ENCODE results near the gene ABCB4.

- no peak for TF ChIP-seq CTCF (optimal IDR thresholded peaks at IDR 0.05 in 1 of 3, IDR thresholded peaks at IDR 0.05 in 1 of 3, conservative IDR thresholded peaks at IDR 0.05 in 1 of 3; ENCODE audit: extremely low read depth in 1 of 3, insufficient read depth in 2 of 3, low read length in 3 of 3)
- no peak for TF ChIP-seq EZH2 (IDR thresholded peaks at IDR 0.05; ENCODE audit: low read length)
Measured at GRCh38 chr7:87426160-87426559, 49.3 kb downstream of the ABCB4 start.

All from keratinocyte (primary cell).